Measurements from ENCODE around the gene ZNF280B. TPM values are rescaled to one million over a fixed set of nuclear protein-coding genes. Genes with fewer than 3 reads are reported as not detected.

The ZNF280B gene
- total and polyA plus RNA-seq, 9 of the 15 experiments (the other 6 are each of a cell fraction or from before 2014, with no cell fraction given): 7.7 to 29.9 (median 20.0) TPM

GRCh38 chr22:22461111-22461510, 47.4 kb downstream of the ZNF280B start (continued):
- TF ChIP-seq SMAD3 (CRISPR knock-in tag; conservative IDR thresholded peaks at IDR 0.05) (peak; percentile 12; the same call in 1 of the 2 replicates), ZNF518B (CRISPR knock-in tag; IDR thresholded peaks at IDR 0.05) (0 out of 2 replicates have a peak, but pooled peaks have one; percentile 44), FOXA3 (CRISPR knock-in tag; conservative IDR thresholded peaks at IDR 0.05 in 1 of 2, IDR thresholded peaks at IDR 0.05 in 1 of 2) (0 out of 4 replicates have a peak, but pooled peaks of 1 of the 2 experiments have one; percentile 14)

- intact Hi-C loops (cut with micrococcal nuclease) (loop anchor here (1.0 to 10.0 kb wide), 4 partner anchors 156 to 664 kb away; no protein-coding TSS in a partner anchor), in situ Hi-C loops (cut with MboI) (loop anchor here (5.0 to 10.0 kb wide), 4 partner anchors 232 to 1794 kb away; partner anchors contain the start of gene IGLL5)
- Histone ChIP-seq H3K4me2 (ENCODE audit: insufficient read depth, low read length) (no peak overlapping the region), H3K4me1 (replicated peaks in 1 of 2; ENCODE audit: control insufficient read depth in 2 of 2, insufficient read depth in 2 of 2, low read length in 2 of 2) (peaks cover 0 to 2% of the 10 kb centered on the region in 2 experiments; a peak in 1 of 5 replicates), H3K9me1 (ENCODE audit: control insufficient read depth, insufficient read depth, low read length) (no peaks in the 10 kb centered on the region), H3K4me3 (no peak overlapping the region), H3K27ac (ENCODE audit: extremely low read depth, low read depth, low read length) (no peak overlapping the region), H3K9me3 (replicated peaks; ENCODE audit: control insufficient read depth, insufficient read depth, low read depth, low read length) (peaks cover 8% of the 10 kb centered on the region), H2AFZ (ENCODE audit: low read depth, low read length) (no peak overlapping the region), H3K27me3 (ENCODE audit: control insufficient read depth in 2 of 2, insufficient read depth in 2 of 2, low read length in 2 of 2) (peaks cover 12 to 17% of the 10 kb centered on the region in 2 experiments), H3K79me2 (ENCODE audit: control insufficient read depth, insufficient read depth, low read length) (no peaks in the 10 kb centered on the region), H3K36me3 (ENCODE audit: control insufficient read depth, insufficient read depth, low read length) (no peaks in the 10 kb centered on the region), H4K20me1 (replicated peaks; ENCODE audit: control insufficient read depth, insufficient read depth, low read length) (peaks cover 5% of the 10 kb centered on the region; the same call in 1 of the 2 replicates), H3K9ac (ENCODE audit: insufficient read depth in 1 of 2, low read depth in 2 of 2, low read length in 2 of 2) (no peak overlapping the region)
- ChIA-PET POLR2A (interaction anchor here (0.6 to 0.7 kb wide), 3 partner anchors 246 to 471 kb away, joined by 3 read pairs; no protein-coding TSS in a partner anchor), CTCF (ENCODE audit: low intra/inter-chr PET ratio) (interaction anchor here (0.7 to 4.8 kb wide), 23 partner anchors 9 to 495 kb away, joined by 3 to 58 read pairs (median 5); partner anchors contain the start of genes PRAME and ZNF280A)
- no TSS peak for BruUV-seq (replicated peaks)
- DNase-seq (ENCODE audit: extremely low read depth in 1 of 4, low spot score in 3 of 4) (peak; percentile 80 to 91 (median 88)), ATAC-seq (no peak), FAIRE-seq (peak; percentile 11)
- peak; percentile 78 for TF ChIP-seq DEAF1 (CRISPR knock-in tag; IDR thresholded peaks at IDR 0.05)
- no peak for TF ChIP-seq AFF4 (CRISPR knock-in tag; IDR thresholded peaks at IDR 0.05)
- no peak for TF ChIP-seq ZBTB33 (CRISPR knock-in tag; IDR thresholded peaks at IDR 0.05)
- TF ChIP-seq RAD51 (IDR thresholded peaks at IDR 0.05; ENCODE audit: borderline replicate concordance, low read depth): no peak
Observed at GRCh38 chr22:22460635-22461034, 47.9 kb downstream of the ZNF280B start.

Measured in K562 (cell line).